Lung (tissue), 12 donors: Measurements from ENCODE around the gene APBA2. TPM values are rescaled to one million over a fixed set of nuclear protein-coding genes. Genes with fewer than 3 reads are reported as not detected.
A peak's percentile ranks its signal among the peaks of the same experiment; 100 is the strongest.

Experiments
- ATAC-seq: fragments of 200-7000 bp; cut with Tn5 transposase; one replicate; pipeline ENCODE4 v1.9.1; 2020; ENCODE audit warnings: moderate number of reproducible peaks; ENCODE audit not compliant: insufficient read depth, low FRiP score
- DNase-seq, 3 donors: peaks; one replicate each; pipeline ENCODE4 v3.0.0-alpha.2; 2013 to 2017
- H3K27ac ChIP-seq, 2 donors: one replicate each; pipeline ENCODE4 v1.5.1; 2013; ENCODE audit warnings: mild to moderate bottlenecking in 2 of 2, moderate library complexity in 2 of 2, control low read depth in 1 of 2, inconsistent platforms in 1 of 2, low read depth in 1 of 2, low read length in 1 of 2
- H3K27me3 ChIP-seq, 3 donors: one replicate each; pipeline ENCODE4 v1.5.1; 2013; ENCODE audit warnings: low read length in 2 of 3; ENCODE audit not compliant: control insufficient read depth in 3 of 3, insufficient read depth in 3 of 3
- H3K36me3 ChIP-seq, 4 donors: one replicate each; pipeline ENCODE4 v1.5.1; 2013; ENCODE audit warnings: low read length in 4 of 4, mild to moderate bottlenecking in 1 of 4, moderate library complexity in 1 of 4; ENCODE audit not compliant: control insufficient read depth in 4 of 4, insufficient read depth in 4 of 4
- H3K4me1 ChIP-seq, 5 donors: one replicate each; pipeline ENCODE4 v1.5.1; 2013; ENCODE audit warnings: low read length in 5 of 5, mild to moderate bottlenecking in 2 of 5, moderate library complexity in 1 of 5; ENCODE audit not compliant: control insufficient read depth in 5 of 5, insufficient read depth in 5 of 5
- H3K4me3 ChIP-seq: one replicate; pipeline ENCODE4 v1.5.1; 2013; ENCODE audit warnings: mild to moderate bottlenecking, control low read depth, moderate library complexity
- H3K9ac ChIP-seq, 2 donors: one replicate each; pipeline ENCODE4 v1.5.1; 2013; ENCODE audit warnings: low read length in 2 of 2, control low read depth in 1 of 2; ENCODE audit not compliant: insufficient read depth in 1 of 2
- H3K9me3 ChIP-seq, 4 donors: one replicate each; pipeline ENCODE4 v1.5.1; 2013; ENCODE audit warnings: low read length in 3 of 4, mild to moderate bottlenecking in 1 of 4, moderate library complexity in 1 of 4; ENCODE audit not compliant: control insufficient read depth in 4 of 4, insufficient read depth in 3 of 4
- WGBS, 2 donors: extraction: QIAGEN DNeasy Blood & Tissue Kit; methylation state at CpG; one replicate each; pipeline ENCODE4 v1.1.7; 2013; 5-methylcytosine and 5-hydroxymethylcytosine counted together
- polyA plus RNA-seq, 2 donors: library from polyadenylated mRNA; stranded (reverse); fragments of 200-250 nt; gene quantifications; one replicate each; pipeline ENCODE4 v1.2.1, GENCODE V29; 2013
- total RNA-seq, 2 donors: library from RNA; depleted of rRNA in 1 of 2; stranded (reverse); fragments of >200 nt in 1 of 2; gene quantifications; one replicate each; pipeline ENCODE4 v1.2.1, GENCODE V29; 2014 to 2021
- TF ChIP-seq, protein P1 (sequence below): IDR thresholded peaks from 2 replicates; pipeline ENCODE4 v1.5.1; 2012; ENCODE audit warnings: mild to moderate bottlenecking; ENCODE audit errors: control extremely low read depth, extremely low read depth
- donor health status: control.
- donor health status: control.
- donor health status: Bipolar disorder and iron deficiency.
- donor health status: healthy.
- donor health status: DM: yes; HTN: yes; CAD: no.

Gene APBA2
- total and polyA plus RNA-seq, 4 donors, result 1.6 to 18.3 (median 4.5) TPM

DNA sequence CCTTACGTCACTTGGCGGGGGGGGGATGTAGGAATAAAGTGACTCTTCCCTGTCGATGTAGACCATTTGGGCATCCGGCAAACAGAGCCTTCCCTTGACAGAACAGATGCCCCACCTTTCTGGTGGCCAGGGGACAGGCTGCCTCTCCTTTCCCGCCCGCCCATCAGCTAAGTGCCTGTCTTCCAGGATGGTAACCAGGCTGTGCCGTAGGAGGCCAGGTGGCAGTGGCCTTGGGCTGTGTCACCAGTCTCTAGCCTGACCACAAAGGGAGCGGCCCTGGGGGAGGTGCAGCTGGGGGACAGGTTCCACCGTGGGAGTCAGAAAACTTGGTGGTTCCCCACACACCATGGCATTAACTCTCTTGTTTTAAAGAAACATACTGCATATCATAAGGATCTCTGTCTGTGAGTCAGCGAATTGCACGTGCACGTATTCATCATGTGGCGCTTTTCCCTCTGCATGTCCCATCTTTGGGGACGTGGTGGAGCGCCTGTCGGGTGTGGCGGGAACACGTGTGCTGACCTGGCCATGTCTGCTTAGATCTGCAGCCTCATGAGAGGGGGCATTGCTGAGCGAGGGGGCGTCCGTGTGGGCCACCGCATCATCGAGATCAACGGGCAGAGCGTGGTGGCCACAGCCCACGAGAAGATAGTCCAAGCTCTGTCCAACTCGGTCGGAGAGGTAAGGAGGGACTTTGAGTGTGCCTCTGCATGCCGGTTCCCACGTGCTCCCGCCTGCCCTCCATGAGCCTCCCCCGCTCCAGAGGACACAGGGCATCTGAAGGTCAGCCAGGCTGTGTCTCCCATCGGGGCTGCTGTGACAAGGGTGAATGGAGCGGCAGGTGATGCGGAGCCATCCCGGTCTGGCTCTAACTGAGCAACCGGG lies 227.8 kb downstream of the APBA2 start:
- Histone ChIP-seq H3K27ac (no peak overlapping the region), H3K9me3 (no peaks in the 10 kb centered on the region), H3K36me3 (peaks cover 0 to under 1% (median 0%) of the 10 kb centered on the region in 4 donors), H3K4me3 (no peak overlapping the region), H3K4me1 (peaks cover 0 to 15% (median 5%) of the 10 kb centered on the region in 5 donors), H3K27me3 (no peaks in the 10 kb centered on the region), H3K9ac (no peak overlapping the region)
- ATAC-seq (no peak), DNase-seq (no peak)
- TF ChIP-seq, protein P1, sequence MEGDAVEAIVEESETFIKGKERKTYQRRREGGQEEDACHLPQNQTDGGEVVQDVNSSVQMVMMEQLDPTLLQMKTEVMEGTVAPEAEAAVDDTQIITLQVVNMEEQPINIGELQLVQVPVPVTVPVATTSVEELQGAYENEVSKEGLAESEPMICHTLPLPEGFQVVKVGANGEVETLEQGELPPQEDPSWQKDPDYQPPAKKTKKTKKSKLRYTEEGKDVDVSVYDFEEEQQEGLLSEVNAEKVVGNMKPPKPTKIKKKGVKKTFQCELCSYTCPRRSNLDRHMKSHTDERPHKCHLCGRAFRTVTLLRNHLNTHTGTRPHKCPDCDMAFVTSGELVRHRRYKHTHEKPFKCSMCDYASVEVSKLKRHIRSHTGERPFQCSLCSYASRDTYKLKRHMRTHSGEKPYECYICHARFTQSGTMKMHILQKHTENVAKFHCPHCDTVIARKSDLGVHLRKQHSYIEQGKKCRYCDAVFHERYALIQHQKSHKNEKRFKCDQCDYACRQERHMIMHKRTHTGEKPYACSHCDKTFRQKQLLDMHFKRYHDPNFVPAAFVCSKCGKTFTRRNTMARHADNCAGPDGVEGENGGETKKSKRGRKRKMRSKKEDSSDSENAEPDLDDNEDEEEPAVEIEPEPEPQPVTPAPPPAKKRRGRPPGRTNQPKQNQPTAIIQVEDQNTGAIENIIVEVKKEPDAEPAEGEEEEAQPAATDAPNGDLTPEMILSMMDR, result no peak
- WGBS, 2 donors, result 86 to 89% methylated on average over 37 of the region's 37 CpGs

DNA sequence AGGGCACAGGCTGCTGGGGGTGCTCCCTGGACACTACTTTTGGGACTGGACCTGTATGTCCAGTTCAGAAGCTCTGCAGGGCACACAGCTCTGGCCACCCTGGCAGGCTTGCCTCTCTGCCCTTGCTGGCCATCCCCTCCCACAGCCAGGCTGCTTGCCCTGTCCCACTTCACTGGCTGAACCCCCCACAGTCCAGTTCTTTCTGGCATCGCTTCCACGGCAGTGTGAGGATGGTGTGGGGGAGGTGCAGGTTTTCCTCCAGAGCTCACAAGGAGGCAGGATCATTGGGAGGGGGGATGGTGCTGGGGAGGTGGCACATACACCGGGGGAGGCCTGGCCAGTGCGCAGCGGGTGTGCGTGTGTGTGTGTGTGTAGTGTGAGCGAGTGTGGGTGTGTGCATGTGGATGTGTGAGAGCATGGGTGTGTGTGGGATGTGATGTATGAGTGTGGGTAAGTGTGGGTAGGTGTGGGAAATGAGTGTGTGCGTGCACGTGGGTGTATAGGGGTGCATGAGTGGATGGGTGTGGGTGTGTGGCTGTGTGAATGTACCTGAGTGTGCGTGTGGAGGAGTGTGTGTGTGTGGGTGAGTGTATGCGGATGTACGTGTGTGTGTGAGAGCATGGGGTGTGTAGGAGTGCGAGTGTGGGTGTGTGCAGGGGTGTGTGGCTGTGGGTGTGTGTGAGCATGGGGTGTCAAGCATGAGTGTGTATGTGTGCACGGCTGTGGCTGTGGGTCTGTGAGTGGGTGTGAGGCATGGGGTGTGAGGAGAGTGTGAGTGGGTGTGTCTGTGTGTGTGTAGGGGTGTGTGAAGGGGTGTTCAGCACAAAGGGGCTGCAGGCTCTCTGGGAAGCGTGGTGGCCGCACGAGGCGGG lies 228.7 kb downstream of the APBA2 start:
- no peak overlapping the region for H3K27ac ChIP-seq
- H3K27me3 ChIP-seq, result no peaks in the 10 kb centered on the region
- no peaks in the 10 kb centered on the region for H3K36me3 ChIP-seq
- H3K9ac ChIP-seq, result no peak overlapping the region
- ATAC-seq, result no peak
- DNase-seq, result peak in 2 of 3 donors; percentile 22 to 56
- H3K4me3 ChIP-seq, result no peak overlapping the region
- H3K4me1 ChIP-seq, result peaks cover 0 to 15% (median 5%) of the 10 kb centered on the region in 5 donors
- 48 to 59% methylated on average over 16 to 18 of the region's 18 CpGs for WGBS, 2 donors
- H3K9me3 ChIP-seq, result no peaks in the 10 kb centered on the region
- TF ChIP-seq, protein P1, result no peak

DNA sequence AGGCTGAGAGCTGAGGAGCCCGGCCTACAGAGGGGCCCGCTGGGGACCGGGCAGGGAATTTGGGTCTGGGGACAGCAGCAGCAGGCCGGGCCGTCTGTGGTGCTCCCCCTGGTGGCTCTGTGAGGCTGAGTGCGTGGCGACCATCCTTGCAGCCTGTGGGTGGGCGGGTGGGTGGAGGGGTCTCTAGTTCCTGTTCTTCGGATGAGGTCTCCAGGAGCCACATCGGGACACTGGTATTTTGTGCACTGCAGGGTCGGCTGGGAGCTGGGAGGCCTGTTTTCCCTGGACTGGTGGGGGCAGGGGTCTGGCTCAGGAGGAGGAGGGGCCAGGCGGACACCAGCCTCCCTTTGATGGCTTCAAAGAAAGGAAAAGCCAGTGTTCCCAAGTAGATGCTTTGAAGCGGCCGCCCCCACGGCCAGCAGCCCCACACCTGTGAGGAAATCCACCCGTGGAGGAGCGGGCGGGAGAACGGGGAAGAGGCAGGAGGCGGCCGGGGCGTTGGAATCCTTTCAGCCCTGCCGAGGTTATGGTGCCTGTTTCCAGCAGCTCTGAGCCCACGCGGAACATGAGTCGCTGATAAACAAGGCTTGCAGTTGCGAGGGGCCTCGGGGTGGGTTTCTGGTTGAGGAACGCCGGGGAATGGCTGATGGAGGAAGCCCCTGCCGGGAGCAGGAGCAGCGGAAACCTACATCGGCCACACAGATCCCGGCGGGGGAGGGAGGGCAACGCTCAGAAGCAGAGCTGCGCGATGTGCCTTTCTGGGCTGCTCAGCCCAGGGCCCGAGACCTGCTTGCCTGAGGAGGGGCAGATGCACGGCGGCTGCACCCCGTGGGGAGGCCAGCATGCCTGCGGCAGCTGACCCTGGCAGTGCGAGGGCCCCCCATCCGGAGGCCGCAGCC lies 229.6 kb downstream of the APBA2 start:
- DNase-seq, result peak; percentile 53 to 71 (median 65)
- Histone ChIP-seq H3K9ac (peak overlapping the region; percentile 26 to 61), H3K4me1 (peaks cover 0 to 15% (median 5%) of the 10 kb centered on the region in 5 donors), H3K4me3 (no peak overlapping the region), H3K9me3 (no peaks in the 10 kb centered on the region), H3K36me3 (no peaks in the 10 kb centered on the region), H3K27ac (no peak overlapping the region), H3K27me3 (no peaks in the 10 kb centered on the region)
- TF ChIP-seq, protein P1, result no peak
- no peak for ATAC-seq
- 2 to 6% methylated on average over 39 to 46 of the region's 46 CpGs for WGBS, 2 donors
